Ishikawa (cell line): ENCODE measurements around the gene RNF214.

Experiments
- CEBPB ChIP-seq: IDR thresholded peaks from 2 replicates; pipeline ENCODE4 v1.6.1; 2012
- CREB1 ChIP-seq: IDR thresholded peaks from 2 replicates; pipeline ENCODE4 v1.6.1; 2012; ENCODE audit warnings: low read depth
- EGR1 ChIP-seq: IDR thresholded peaks from 2 replicates; pipeline ENCODE4 v1.6.1; 2012
- EP300 ChIP-seq: IDR thresholded peaks from 2 replicates; pipeline ENCODE4 v1.6.1; 2012; ENCODE audit warnings: borderline replicate concordance
- FOXM1 ChIP-seq: IDR thresholded peaks from 2 replicates; pipeline ENCODE4 v1.6.1; 2012; ENCODE audit warnings: low read depth, borderline replicate concordance
- NFIC ChIP-seq: IDR thresholded peaks from 2 replicates; pipeline ENCODE4 v1.6.1; 2012
- RAD21 ChIP-seq: IDR thresholded peaks from 2 replicates; pipeline ENCODE4 v1.6.1; 2012; ENCODE audit warnings: low read depth
- REST ChIP-seq: IDR thresholded peaks from 2 replicates; pipeline ENCODE4 v1.6.1; 2012; ENCODE audit warnings: low read depth, mild to moderate bottlenecking
- TAF1 ChIP-seq: IDR thresholded peaks from 2 replicates; pipeline ENCODE4 v1.6.1; 2012; ENCODE audit warnings: low read depth, mild to moderate bottlenecking
- TCF12 ChIP-seq: IDR thresholded peaks from 2 replicates; pipeline ENCODE4 v1.6.1; 2012; ENCODE audit warnings: low read depth
- TEAD4 ChIP-seq: IDR thresholded peaks from 2 replicates; pipeline ENCODE4 v1.6.1; 2012
- YY1 ChIP-seq: IDR thresholded peaks from 2 replicates; pipeline ENCODE4 v1.6.1; 2012; ENCODE audit warnings: low read depth
- ZBTB7A ChIP-seq: IDR thresholded peaks from 2 replicates; pipeline ENCODE4 v1.6.1; 2012; ENCODE audit warnings: low read depth
- TF ChIP-seq, protein P1 (sequence below): IDR thresholded peaks from 2 replicates; pipeline ENCODE4 v1.6.1; 2012
- TF ChIP-seq, protein P2 (sequence below): IDR thresholded peaks from 2 replicates; pipeline ENCODE4 v1.6.1; 2012

RNF214 gene

GRCh38 chr11:117271208-117271607 is 38.7 kb downstream of the RNF214 start:
- no peak for TF ChIP-seq EGR1
- TF ChIP-seq REST: no peak
- no peak for TF ChIP-seq TCF12
- TF ChIP-seq, protein P1, sequence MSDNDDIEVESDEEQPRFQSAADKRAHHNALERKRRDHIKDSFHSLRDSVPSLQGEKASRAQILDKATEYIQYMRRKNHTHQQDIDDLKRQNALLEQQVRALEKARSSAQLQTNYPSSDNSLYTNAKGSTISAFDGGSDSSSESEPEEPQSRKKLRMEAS: no peak
- no peak for TF ChIP-seq EP300
- TF ChIP-seq RAD21: no peak
- TF ChIP-seq TAF1: no peak
- TF ChIP-seq YY1: no peak
- TF ChIP-seq TEAD4: no peak
- no peak for TF ChIP-seq CREB1
- no peak for TF ChIP-seq CEBPB
- TF ChIP-seq, protein P2, sequence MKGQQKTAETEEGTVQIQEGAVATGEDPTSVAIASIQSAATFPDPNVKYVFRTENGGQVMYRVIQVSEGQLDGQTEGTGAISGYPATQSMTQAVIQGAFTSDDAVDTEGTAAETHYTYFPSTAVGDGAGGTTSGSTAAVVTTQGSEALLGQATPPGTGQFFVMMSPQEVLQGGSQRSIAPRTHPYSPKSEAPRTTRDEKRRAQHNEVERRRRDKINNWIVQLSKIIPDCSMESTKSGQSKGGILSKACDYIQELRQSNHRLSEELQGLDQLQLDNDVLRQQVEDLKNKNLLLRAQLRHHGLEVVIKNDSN: no peak
- no peak for TF ChIP-seq FOXM1
- TF ChIP-seq NFIC: no peak
- TF ChIP-seq ZBTB7A: no peak

GRCh38 chr11:117273550-117274289 is 41.2 kb downstream of the RNF214 start:
- TF ChIP-seq TAF1 (no peak), EGR1 (no peak), ZBTB7A (no peak), REST (no peak), FOXM1 (no peak), RAD21 (no peak), TEAD4 (no peak), YY1 (no peak), NFIC (no peak), TCF12 (no peak), CREB1 (no peak), CEBPB (no peak), EP300 (no peak)
- TF ChIP-seq, protein P2: no peak
- TF ChIP-seq, protein P1: no peak

DNA sequence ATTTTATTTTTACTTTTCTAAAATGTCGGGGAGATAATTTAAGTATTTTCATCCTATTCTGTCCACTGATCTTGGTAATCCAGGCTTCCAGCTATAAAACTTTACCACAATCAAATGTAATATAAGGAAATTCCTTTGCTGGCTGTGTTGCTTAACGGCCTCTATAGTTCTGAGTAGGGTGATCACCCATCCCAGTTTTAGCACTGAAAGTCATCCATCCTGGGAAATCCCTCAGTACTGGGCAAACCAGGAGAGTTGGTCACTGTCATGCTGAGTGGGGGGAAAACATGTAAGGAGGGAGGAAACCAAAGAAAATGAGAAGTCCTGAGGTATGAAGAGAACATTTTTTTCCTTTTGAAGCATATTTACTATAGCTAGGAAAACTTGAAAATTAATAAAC is 45.9 kb downstream of the RNF214 start:
- TF ChIP-seq FOXM1 (no peak), NFIC (no peak), TCF12 (no peak), REST (no peak), CREB1 (no peak)

- TF ChIP-seq TCF12 (no peak), REST (no peak), FOXM1 (no peak), TAF1 (no peak)
These were observed 47.4 kb downstream of the RNF214 start for GRCh38 chr11:117279711-117280376.
